ENCODE results near the gene ZSCAN31. TPM values are rescaled to one million over a fixed set of nuclear protein-coding genes. Genes with fewer than 3 reads are reported as not detected.

ZSCAN31 gene
- total RNA-seq, 1 experiment from 2014 or later, result 235 TPM

- peak; percentile 26 for DNase-seq (ENCODE audit: low read depth)
- in situ Hi-C loops (cut with HindIII; ENCODE audit: low pct_unique_long_range_greater_than_20kb, low sequenced_read_pairs), result no loop called here
Measured at GRCh38 chr6:28354688-28355554, 19.0 kb upstream of the ZSCAN31 start.

DNA sequence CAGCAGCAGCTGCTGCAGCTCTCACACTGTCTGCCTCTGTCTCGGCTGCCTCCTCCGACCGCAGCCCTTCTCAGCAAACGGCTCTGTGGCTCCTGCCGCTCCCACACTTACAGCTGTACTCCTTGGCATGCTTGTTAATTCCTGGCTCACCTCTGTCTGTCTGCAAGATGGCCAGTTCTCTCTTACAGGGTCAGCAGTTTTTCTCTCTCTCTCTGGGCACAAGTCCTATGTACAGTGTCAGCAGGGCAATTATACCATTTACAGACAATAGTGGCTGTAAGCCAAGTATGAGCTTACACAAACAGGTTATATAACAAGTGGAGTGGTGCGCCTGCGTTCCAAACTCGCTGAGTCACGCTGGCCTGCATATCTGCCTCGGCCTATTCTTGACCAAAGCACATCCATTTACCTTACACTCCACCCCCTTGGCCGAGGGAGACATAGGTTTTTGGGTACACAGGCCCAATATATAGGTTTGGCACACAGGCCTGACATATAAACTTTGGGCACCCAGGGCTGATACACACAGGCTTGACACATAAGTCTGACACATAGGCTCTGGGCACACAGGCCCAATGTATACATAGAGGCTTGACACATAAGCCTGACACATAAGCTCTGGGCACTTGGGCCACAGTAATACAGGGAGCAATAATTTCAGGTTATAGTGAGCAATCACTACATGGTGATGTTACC, 18.2 kb upstream of the ZSCAN31 start:
- peak; percentile 86 for DNase-seq (ENCODE audit: low read depth)
- in situ Hi-C loops (cut with HindIII; ENCODE audit: low pct_unique_long_range_greater_than_20kb, low sequenced_read_pairs), result no loop called here

GRCh38 chr6:28353356-28353755, 17.4 kb upstream of the ZSCAN31 start:
- DNase-seq (ENCODE audit: low read depth), result peak; percentile 29
- in situ Hi-C loops (cut with HindIII; ENCODE audit: low pct_unique_long_range_greater_than_20kb, low sequenced_read_pairs), result no loop called here

DNA sequence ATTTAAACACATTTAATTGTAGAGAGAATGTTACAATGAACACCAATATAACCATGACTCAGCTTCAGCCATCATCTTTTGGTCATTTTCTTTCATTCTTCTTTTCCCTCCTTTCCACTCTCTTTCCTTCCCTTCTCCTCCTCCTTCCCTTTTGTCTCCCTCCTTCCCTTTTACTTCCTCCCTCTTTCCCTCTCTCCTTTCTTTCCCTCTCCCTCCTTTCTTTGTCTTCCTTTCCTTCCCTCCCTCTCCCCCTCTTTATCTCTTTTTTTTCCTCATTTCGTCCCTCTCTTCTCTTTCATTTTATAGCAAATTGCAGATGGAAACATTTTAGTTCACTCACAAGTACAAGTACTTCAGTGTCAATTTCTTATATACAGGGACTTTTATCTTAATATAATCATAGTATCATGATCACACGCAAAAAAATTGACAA, 15.6 kb upstream of the ZSCAN31 start:
- peak; percentile 43 for DNase-seq (ENCODE audit: low read depth)
- in situ Hi-C loops (cut with HindIII; ENCODE audit: low pct_unique_long_range_greater_than_20kb, low sequenced_read_pairs), result no loop called here

DNA sequence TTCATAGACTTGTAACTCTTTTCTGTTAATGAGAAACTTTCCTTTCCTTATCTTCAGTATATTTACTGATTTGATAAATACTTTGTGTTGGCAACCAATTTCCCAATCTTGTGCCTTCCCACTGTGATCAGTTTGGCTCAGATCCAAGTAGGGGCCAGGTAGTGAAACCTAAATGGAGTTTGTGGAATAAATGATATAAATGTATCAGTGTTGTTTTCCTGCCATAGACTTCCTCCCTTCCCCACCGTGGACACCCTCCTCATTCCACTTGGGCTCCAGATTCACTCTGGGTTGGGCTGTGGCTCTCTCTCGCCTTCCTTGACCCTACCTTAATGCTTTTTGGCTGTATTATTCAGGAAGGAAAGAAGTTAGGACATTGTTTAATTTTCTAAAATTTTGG, 15.1 kb upstream of the ZSCAN31 start:
- in situ Hi-C loops (cut with HindIII; ENCODE audit: low pct_unique_long_range_greater_than_20kb, low sequenced_read_pairs), result no loop called here
- DNase-seq (ENCODE audit: low read depth), result peak; percentile 47

GRCh38 chr6:28349892-28350737, 14.2 kb upstream of the ZSCAN31 start, which contains the start of gene ZKSCAN3:
Gene ZKSCAN3 (plus strand): TSS chr6:28349947. CDS start chr6:28359587, 9,640 bp downstream.
- peak; percentile 86 for DNase-seq (ENCODE audit: low read depth)
- in situ Hi-C loops (cut with HindIII; ENCODE audit: low pct_unique_long_range_greater_than_20kb, low sequenced_read_pairs), result no loop called here

DNA sequence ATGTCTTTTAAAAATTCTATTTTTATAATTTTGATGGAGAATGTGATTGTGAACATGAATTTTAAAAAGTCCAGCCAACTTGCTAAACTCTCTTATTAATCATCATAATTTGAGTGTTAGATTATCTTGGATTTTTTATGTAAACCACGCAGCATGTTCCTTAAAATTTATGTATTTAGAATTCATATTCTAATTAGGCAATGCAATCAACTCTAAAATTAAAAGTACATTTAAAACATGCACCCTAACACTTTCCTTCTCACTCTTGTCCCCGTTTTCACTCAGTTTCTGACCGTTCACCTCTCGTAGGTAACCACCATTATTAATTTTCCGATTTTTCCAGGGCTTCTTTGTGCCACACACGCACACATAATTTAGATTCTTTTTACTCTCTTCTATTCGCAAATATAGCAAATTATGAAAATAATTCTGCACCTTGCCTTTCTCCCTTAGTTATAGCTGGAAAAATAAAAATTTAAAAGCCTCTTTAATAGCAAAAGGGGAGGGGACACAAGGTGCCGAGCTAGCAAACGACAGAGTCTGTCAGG, 13.5 kb upstream of the ZSCAN31 start:
- no peak for DNase-seq (ENCODE audit: low read depth)

GRCh38 chr6:28347119-28347518, 11.2 kb upstream of the ZSCAN31 start:
- in situ Hi-C loops (cut with HindIII; ENCODE audit: low pct_unique_long_range_greater_than_20kb, low sequenced_read_pairs), result no loop called here
- DNase-seq (ENCODE audit: low read depth), result no peak

More for the DNA sequence above, 13.5 kb upstream of the ZSCAN31 start:
- in situ Hi-C loops (cut with HindIII; ENCODE audit: low pct_unique_long_range_greater_than_20kb, low sequenced_read_pairs), result no loop called here

GRCh38 chr6:28345201-28345600, 9.3 kb upstream of the ZSCAN31 start:
- in situ Hi-C loops (cut with HindIII; ENCODE audit: low pct_unique_long_range_greater_than_20kb, low sequenced_read_pairs), result no loop called here
- DNase-seq (ENCODE audit: low read depth), result no peak

GRCh38 chr6:28343898-28344677, 8.1 kb upstream of the ZSCAN31 start:
- no peak for DNase-seq (ENCODE audit: low read depth)
- in situ Hi-C loops (cut with HindIII; ENCODE audit: low pct_unique_long_range_greater_than_20kb, low sequenced_read_pairs), result no loop called here

- no peak for DNase-seq (ENCODE audit: low read depth)
- in situ Hi-C loops (cut with HindIII; ENCODE audit: low pct_unique_long_range_greater_than_20kb, low sequenced_read_pairs), result no loop called here
Measured at GRCh38 chr6:28340310-28341095, 4.6 kb upstream of the ZSCAN31 start.

DNA sequence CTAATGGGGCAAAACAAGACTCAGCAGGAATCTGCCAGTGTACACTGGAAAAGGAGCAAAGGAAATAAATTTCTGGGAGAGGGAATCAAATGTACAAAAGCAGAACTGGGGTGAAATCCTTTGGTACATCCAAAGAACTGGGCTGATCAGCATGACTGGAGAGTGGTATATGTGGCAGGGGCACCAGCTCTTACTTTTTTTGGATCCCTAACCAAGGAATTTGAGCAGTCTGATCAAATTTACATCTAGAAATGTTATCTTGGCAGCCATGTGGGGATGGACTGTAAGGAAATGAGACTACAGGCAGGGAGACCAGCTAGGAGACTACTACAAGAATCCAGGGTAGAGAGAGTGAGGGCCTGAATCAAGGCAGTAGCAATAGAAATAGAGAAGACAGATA, 1.2 kb upstream of the ZSCAN31 start:
- no peak for DNase-seq (ENCODE audit: low read depth)
- in situ Hi-C loops (cut with HindIII; ENCODE audit: low pct_unique_long_range_greater_than_20kb, low sequenced_read_pairs), result no loop called here

DNA sequence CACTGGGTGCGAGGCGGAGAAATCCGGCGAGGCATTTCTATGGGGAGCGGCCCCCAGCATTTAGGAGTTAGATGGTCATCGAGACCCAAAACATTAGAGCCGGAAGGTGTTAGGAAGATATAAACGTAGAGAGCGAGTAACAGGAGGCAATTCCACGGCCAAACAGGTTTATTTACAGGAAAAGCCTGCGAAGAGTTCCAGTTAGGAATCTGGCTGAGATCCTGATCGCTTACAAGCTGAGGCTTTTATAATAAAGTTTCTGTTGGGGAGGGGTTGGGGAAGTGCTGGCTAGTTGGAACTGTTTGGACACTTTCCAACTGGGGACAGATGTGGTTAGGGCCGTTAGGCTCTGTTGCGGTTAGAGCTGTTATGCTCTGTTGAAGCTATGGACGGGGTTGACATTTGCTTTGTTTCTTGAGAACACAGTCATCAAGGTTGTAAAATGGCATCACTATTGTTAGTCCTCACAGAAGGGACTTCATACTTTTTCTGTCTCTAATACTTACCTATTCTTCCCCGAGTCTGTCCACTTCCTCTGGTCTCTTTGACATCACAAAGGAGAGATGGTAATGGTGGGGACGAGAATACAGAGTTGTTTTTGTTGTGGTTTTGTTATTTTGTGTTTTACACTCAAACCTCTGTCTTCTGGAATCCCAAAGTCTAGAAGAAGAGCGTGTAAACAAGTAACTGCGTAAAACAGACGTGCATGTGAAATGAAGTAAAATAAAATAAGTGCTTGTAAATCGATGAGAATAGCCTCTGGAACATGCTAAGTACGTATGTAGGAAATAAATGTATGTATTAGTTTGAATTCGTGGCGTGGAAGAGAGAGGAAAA, 554 bp upstream of the ZSCAN31 start:
- in situ Hi-C loops (cut with HindIII; ENCODE audit: low pct_unique_long_range_greater_than_20kb, low sequenced_read_pairs), result no loop called here
- DNase-seq (ENCODE audit: low read depth), result peak; percentile 31

GRCh38 chr6:28335040-28335563, 846 bp downstream of the ZSCAN31 start:
- no peak for DNase-seq (ENCODE audit: low read depth)
- in situ Hi-C loops (cut with HindIII; ENCODE audit: low pct_unique_long_range_greater_than_20kb, low sequenced_read_pairs), result no loop called here

- no peak for DNase-seq (ENCODE audit: low read depth)
- in situ Hi-C loops (cut with HindIII; ENCODE audit: low pct_unique_long_range_greater_than_20kb, low sequenced_read_pairs), result no loop called here
Measured at GRCh38 chr6:28334286-28335039, 1.5 kb downstream of the ZSCAN31 start.
